ENCODE results near the gene PIP5K1A. TPM values are rescaled to one million over a fixed set of nuclear protein-coding genes. Genes with fewer than 3 reads are reported as not detected.
A peak's percentile ranks its signal among the peaks of the same experiment; 100 is the strongest.

PIP5K1A gene
- total and polyA plus RNA-seq, 9 of the 15 experiments (the other 6 are each of a cell fraction or from before 2014, with no cell fraction given) = 1.9 to 42.4 (median 18.8) TPM

GRCh38 chr1:151189637-151190445 lies 8.5 kb upstream of the PIP5K1A start, which contains the start of gene VPS72 (continued):
- TF ChIP-seq, protein P1, sequence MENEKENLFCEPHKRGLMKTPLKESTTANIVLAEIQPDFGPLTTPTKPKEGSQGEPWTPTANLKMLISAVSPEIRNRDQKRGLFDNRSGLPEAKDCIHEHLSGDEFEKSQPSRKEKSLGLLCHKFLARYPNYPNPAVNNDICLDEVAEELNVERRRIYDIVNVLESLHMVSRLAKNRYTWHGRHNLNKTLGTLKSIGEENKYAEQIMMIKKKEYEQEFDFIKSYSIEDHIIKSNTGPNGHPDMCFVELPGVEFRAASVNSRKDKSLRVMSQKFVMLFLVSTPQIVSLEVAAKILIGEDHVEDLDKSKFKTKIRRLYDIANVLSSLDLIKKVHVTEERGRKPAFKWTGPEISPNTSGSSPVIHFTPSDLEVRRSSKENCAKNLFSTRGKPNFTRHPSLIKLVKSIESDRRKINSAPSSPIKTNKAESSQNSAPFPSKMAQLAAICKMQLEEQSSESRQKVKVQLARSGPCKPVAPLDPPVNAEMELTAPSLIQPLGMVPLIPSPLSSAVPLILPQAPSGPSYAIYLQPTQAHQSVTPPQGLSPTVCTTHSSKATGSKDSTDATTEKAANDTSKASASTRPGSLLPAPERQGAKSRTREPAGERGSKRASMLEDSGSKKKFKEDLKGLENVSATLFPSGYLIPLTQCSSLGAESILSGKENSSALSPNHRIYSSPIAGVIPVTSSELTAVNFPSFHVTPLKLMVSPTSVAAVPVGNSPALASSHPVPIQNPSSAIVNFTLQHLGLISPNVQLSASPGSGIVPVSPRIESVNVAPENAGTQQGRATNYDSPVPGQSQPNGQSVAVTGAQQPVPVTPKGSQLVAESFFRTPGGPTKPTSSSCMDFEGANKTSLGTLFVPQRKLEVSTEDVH (IDR thresholded peaks at IDR 0.05; ENCODE audit: low read depth, partially characterized antibody) = peak; percentile 76
- TF ChIP-seq NELFE (IDR thresholded peaks at IDR 0.05; ENCODE audit: insufficient read depth, insufficient read length) = no peak
- no peak for TF ChIP-seq ZBTB1 (CRISPR knock-in tag; IDR thresholded peaks at IDR 0.05; ENCODE audit: borderline replicate concordance, low read depth)
- TF ChIP-seq, protein P2, sequence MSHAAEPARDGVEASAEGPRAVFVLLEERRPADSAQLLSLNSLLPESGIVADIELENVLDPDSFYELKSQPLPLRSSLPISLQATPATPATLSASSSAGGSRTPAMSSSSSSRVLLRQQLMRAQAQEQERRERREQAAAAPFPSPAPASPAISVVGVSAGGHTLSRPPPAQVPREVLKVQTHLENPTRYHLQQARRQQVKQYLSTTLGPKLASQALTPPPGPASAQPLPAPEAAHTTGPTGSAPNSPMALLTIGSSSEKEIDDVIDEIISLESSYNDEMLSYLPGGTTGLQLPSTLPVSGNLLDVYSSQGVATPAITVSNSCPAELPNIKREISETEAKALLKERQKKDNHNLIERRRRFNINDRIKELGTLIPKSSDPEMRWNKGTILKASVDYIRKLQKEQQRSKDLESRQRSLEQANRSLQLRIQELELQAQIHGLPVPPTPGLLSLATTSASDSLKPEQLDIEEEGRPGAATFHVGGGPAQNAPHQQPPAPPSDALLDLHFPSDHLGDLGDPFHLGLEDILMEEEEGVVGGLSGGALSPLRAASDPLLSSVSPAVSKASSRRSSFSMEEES (CRISPR knock-in tag; IDR thresholded peaks at IDR 0.05) = no peak
- TF ChIP-seq, protein P3, sequence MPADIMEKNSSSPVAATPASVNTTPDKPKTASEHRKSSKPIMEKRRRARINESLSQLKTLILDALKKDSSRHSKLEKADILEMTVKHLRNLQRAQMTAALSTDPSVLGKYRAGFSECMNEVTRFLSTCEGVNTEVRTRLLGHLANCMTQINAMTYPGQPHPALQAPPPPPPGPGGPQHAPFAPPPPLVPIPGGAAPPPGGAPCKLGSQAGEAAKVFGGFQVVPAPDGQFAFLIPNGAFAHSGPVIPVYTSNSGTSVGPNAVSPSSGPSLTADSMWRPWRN (IDR thresholded peaks at IDR 0.05; ENCODE audit: low read depth) = no peak
- TF ChIP-seq ARID1B (IDR thresholded peaks at IDR 0.05) = no peak; the same call in 1 of the 2 replicates
- TF ChIP-seq RHOXF2B (CRISPR knock-in tag; conservative IDR thresholded peaks at IDR 0.05) = no peak
- TF ChIP-seq NFE2L1 (tag; IDR thresholded peaks at IDR 0.05; ENCODE audit: borderline replicate concordance, low read depth) = no peak
- TF ChIP-seq WHSC1 (IDR thresholded peaks at IDR 0.05; ENCODE audit: low read length) = no peak
- no peak for TF ChIP-seq ZNF57 (CRISPR knock-in tag; IDR thresholded peaks at IDR 0.05)
- no peak for TF ChIP-seq MIER1 (IDR thresholded peaks at IDR 0.05; ENCODE audit: low read depth)
- TF ChIP-seq, protein P4, sequence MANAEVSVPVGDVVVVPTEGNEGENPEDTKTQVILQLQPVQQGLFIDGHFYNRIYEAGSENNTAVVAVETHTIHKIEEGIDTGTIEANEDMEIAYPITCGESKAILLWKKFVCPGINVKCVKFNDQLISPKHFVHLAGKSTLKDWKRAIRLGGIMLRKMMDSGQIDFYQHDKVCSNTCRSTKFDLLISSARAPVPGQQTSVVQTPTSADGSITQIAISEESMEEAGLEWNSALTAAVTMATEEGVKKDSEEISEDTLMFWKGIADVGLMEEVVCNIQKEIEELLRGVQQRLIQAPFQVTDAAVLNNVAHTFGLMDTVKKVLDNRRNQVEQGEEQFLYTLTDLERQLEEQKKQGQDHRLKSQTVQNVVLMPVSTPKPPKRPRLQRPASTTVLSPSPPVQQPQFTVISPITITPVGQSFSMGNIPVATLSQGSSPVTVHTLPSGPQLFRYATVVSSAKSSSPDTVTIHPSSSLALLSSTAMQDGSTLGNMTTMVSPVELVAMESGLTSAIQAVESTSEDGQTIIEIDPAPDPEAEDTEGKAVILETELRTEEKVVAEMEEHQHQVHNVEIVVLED (CRISPR knock-in tag; IDR thresholded peaks at IDR 0.05) = peak; percentile 77
- TF ChIP-seq ZNF431 (CRISPR knock-in tag; IDR thresholded peaks at IDR 0.05) = no peak
- TF ChIP-seq HCFC1 (IDR thresholded peaks at IDR 0.05; ENCODE audit: low read depth, low read length) = peak; percentile 81
- TF ChIP-seq PHB (CRISPR knock-in tag; IDR thresholded peaks at IDR 0.05) = no peak
- TF ChIP-seq ADNP (tag; IDR thresholded peaks at IDR 0.05) = no peak
- TF ChIP-seq POLR2AphosphoS2 (IDR thresholded peaks at IDR 0.05; ENCODE audit: low read length) = peak; percentile 93
- no peak for TF ChIP-seq PHB2 (IDR thresholded peaks at IDR 0.05; ENCODE audit: low read depth)
- TF ChIP-seq ARHGAP35 (IDR thresholded peaks at IDR 0.05; ENCODE audit: partially characterized antibody) = no peak
- no peak for TF ChIP-seq SRSF9 (IDR thresholded peaks at IDR 0.05; ENCODE audit: borderline replicate concordance, low read depth, low read length)
- 0 out of 2 replicates have a peak, but pooled peaks have one; percentile 69 for TF ChIP-seq MBD2 (IDR thresholded peaks at IDR 0.05; ENCODE audit: borderline replicate concordance, low read depth)
- TF ChIP-seq RBM22 (IDR thresholded peaks at IDR 0.05; ENCODE audit: low read depth, low read length, poor library complexity, severe bottlenecking) = no peak
- TF ChIP-seq TRIM24 (IDR thresholded peaks at IDR 0.05) = no peak
- no peak for TF ChIP-seq ZNF224 (CRISPR knock-in tag; IDR thresholded peaks at IDR 0.05)

Data from K562 (cell line).